H7 (cell line): ENCODE measurements around the gene LIM2. TPM values are rescaled to one million over a fixed set of nuclear protein-coding genes. Genes with fewer than 3 reads are reported as not detected.

ENCODE experiments used
- total RNA-seq: library from RNA; depleted of rRNA; stranded (reverse); fragments of >200 nt; shearing (Covaris generic); gene quantifications from 2 replicates; pipeline ENCODE4 v1.2.3, GENCODE V29; 2014; rRNA removed

The LIM2 gene
- total RNA-seq, 1 experiment from 2014 or later, result not detected

Other genes starting within 250 kb of the LIM2 start
- not detected in 2 replicates for gene SIGLEC7, start 245.7 kb downstream of the LIM2 start, total RNA-seq
- 0.04 and 0.28 TPM in 2 replicates for gene CD33, start 162.9 kb downstream of the LIM2 start, total RNA-seq
- not detected in 2 replicates for gene SIGLECL1, start 136.9 kb downstream of the LIM2 start, total RNA-seq
- 18.2 and 24.5 TPM in 2 replicates for gene IGLON5, start 76.3 kb downstream of the LIM2 start, total RNA-seq
- gene VSIG10L, start 45.8 kb downstream of the LIM2 start, total RNA-seq, result 9.6 and 13.2 TPM in 2 replicates
- gene ETFB, start 21.6 kb downstream of the LIM2 start, total RNA-seq, result 106 and 125 TPM in 2 replicates
- gene CLDND2, start 19.0 kb downstream of the LIM2 start, total RNA-seq, result 0.89 and 1.2 TPM in 2 replicates
- not detected in 2 replicates for gene NKG7, start 15.3 kb downstream of the LIM2 start, total RNA-seq
- 3.2 and 5.4 TPM in 2 replicates for gene C19orf84, start 2.6 kb upstream of the LIM2 start, total RNA-seq
- gene SIGLEC10, start 29.7 kb upstream of the LIM2 start, total RNA-seq, result not detected in 2 replicates
- gene SIGLEC8, start 70.5 kb upstream of the LIM2 start, total RNA-seq, result not detected in 2 replicates
- not detected in 2 replicates for gene CEACAM18, start 90.6 kb upstream of the LIM2 start, total RNA-seq
- not detected in 2 replicates for gene SIGLEC12, start 113.8 kb upstream of the LIM2 start, total RNA-seq
- gene SIGLEC6, start 143.7 kb upstream of the LIM2 start, total RNA-seq, result not detected in 2 replicates
- 2.4 and 3.0 TPM in 2 replicates for gene ZNF175, start 183.3 kb upstream of the LIM2 start, total RNA-seq
- not detected in 2 replicates for gene SIGLEC5, start 242.4 kb upstream of the LIM2 start, total RNA-seq